T follicular helper cell (primary cell): ENCODE results near the gene RIN3.

Source experiments
- DNase-seq: peaks from one replicate; pipeline ENCODE4 v3.0.0-alpha.2; 2020; ENCODE audit warnings: low read depth

The RIN3 gene

GRCh38 chr14:92487513-92488133 lies 26.0 kb upstream of the RIN3 start:
- no peak for DNase-seq

- DNase-seq: no peak
These were observed 24.0 kb upstream of the RIN3 start for GRCh38 chr14:92489394-92490238.

DNA sequence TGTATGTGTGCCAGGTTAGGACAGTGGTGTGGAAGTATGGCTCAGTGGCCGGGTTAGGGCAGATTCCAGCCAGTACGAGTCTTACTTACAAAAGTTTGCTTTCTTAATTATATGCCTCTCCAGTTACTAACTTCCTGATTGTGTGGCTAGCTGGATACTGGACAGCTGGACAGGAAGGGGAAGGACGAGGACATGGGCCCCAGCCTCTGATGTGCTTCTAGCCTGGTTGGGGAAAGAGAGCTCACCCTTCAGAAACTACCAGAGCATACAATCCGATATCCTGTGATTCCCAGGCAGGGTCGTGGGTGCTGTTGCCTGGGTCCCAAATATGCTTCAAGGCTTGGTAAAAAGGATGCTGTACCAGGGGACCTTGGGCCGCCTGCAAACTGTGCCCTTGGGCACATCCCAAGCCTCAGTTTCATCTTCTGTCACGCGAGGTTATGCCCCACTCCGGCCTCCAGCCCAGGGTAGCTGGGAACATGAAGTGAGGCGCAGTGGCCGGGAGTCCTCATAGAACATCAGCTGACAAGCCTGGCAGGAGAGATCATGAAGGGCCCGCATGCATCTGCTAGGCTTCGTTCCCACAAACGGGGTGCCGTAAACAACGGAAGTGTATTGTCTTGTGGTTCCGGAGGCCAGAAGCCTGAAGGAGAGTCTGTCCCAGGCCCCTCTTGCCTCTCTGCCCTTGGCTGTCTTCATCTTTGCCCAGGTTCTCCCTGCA lies 23.2 kb upstream of the RIN3 start:
- DNase-seq: no peak

DNA sequence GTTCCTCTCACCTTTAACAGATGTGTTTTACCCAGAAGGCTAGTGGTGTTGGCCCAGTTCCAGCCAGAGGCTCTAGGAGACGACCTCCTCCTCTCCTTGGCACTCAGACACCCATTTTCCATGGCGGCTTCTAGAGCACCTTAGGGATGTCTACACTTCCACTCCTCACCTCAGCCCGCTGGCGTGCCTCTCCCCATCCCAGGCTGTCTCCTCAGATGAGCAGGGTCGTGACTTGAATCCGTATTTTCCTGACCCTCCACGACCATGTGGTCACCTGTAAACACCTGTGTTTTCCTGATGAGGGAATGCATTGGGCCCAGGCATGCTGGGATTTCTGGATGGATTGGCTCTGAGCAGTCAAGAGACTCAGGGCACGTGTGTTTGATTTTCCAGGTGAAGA lies 21.8 kb upstream of the RIN3 start:
- no peak for DNase-seq

DNA sequence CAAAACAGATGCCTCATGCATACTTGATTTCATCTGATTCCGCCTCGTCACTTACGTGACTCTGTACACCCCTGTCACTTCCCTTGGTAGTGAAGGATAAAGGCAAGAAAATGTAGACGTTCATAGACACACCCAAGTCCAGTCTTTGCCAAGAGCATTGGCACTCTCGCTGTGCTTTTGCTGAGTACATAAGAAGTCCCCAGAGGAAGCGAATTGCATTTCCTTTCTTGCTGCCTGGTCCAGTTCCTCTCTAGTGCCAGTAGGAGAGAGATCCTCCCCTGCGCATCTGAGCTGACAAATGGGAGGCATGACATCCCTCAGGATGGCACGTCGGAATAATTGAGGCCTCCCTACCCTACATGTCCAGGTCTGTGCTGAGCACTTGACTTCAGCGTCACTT lies 21.3 kb upstream of the RIN3 start:
- no peak for DNase-seq

- no peak for DNase-seq
These were observed 20.6 kb upstream of the RIN3 start for GRCh38 chr14:92493024-92493423.

- no peak for DNase-seq
These were observed 20.1 kb upstream of the RIN3 start for GRCh38 chr14:92493492-92493891.

DNA sequence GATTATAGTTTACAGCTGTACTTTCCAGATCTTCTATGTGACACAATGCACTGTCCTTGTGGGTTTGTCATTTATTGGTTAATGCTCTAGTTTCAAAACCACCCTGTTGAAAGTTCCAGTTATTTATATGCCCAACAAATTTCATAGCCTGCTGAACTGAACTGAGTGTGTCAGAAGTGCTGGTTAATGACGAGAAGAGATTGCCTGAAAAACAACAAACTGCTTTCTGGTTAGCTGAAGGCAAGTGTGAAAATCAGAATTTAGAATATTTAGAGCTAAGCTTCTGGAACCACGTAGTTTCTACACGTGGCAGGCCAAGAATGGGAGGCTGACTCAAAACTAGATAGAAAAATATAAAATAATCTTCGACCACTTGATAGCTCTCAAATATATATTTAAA lies 19.1 kb upstream of the RIN3 start:
- no peak for DNase-seq

- DNase-seq: no peak
These were observed 18.6 kb upstream of the RIN3 start for GRCh38 chr14:92495027-92495426.

DNA sequence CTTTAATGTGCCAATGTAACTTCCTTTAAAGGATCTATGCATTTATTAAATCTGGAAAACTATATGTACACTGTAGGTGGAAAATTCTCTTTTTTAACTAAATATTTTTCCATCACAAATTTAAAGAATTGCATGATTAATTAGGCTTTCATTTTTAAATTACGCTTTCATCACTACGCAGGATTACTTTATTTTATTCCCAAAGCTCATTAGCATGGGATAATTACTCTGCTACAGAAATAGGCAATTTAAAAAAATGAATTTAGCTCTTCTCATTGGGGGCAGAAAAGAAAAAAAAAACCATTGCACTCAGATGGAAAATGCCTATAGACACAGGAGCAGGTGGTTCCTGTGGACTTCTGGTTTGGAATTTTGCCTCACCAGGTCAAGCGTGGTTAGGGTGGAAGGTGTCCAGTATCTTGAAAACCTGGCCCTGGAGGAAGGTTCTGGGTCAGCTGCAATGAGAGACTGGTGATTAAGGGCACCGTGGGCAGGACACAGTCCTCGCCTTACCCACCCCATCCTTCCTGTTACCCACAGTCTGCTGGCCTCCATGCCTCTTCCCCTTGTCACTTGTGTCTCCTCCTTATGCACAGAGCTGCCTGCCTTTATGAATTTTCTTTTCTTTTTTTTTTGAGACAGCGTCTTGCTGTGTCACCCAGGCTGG lies 17.3 kb upstream of the RIN3 start:
- DNase-seq: no peak

- no peak for DNase-seq
These were observed 16.2 kb upstream of the RIN3 start for GRCh38 chr14:92497391-92497790.

- no peak for DNase-seq
These were observed 14.3 kb upstream of the RIN3 start for GRCh38 chr14:92499234-92499633.

- DNase-seq: no peak
These were observed 13.1 kb upstream of the RIN3 start for GRCh38 chr14:92500491-92500941.

GRCh38 chr14:92501891-92502351 lies 11.7 kb upstream of the RIN3 start:
- DNase-seq: no peak

- no peak for DNase-seq
These were observed 10.9 kb upstream of the RIN3 start for GRCh38 chr14:92502541-92503286.

- no peak for DNase-seq
These were observed 9.7 kb upstream of the RIN3 start for GRCh38 chr14:92503756-92504491.

DNA sequence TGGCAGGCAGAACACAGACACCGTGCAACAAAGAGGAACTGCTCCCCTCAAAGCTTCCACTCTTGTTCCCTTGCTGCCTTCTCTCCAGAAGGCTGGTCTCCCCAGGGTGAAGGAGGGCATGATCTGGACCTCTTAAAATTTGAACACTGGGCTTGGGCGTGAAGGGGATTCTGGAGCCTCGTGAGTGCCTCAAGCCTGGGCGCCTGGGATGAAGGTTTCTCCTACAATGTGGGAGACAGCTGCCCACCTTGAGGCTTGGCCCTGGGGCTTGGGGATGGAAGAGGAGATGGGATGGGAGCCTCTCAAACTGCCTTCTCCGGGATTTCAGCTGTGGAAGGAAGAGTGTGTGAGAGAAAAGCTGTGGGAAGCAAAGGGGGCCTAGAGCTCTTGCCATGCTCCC lies 7.8 kb upstream of the RIN3 start:
- no peak for DNase-seq

DNA sequence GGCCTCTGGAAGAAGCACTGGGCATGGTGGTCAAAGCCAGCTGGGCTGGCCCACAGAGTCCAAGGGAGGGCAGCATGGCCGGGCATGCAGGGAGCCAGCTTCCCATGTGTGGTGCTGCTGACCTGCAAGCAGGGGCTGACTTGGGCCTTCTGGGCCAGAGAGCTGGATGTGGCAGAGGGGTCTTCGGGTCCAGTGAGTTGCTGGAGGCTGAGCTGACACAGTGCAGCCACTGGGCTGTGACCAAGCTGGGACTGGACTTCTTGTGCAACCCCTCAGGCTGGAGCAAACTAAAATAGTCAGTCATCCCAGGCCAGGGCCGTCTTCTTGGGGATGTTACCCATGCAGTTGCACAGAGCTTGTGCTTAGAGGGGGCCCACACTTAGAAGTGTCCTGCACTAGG lies 7.3 kb upstream of the RIN3 start:
- DNase-seq: no peak

DNA sequence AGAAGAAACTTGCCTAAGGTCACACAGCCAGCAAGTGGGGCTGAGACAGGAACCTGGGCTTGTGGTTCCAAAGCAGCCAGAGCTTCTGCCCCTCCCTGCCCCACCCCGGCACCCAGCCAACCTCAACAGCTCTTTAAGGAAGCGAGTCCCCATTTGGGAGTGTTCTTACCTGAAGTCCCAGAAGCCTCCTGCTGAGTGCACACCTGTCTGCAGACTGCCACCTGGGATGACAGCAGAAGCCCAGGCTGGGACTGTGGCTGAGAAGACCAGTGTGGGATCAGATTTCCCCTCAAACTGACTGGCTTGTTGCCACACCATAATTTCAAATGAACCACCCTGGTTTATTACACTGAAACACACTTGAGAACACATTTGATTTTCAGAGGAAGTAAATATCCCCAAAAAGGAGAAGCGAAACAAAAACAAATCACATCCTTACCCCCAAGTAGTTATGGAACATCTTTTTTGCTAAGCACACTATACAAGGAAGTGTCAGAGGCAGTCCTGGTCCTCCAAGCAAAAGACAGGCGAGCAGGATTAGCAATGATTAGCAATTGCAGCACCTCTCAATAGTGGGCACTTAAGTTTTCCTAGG lies 6.3 kb upstream of the RIN3 start:
- no peak for DNase-seq

DNA sequence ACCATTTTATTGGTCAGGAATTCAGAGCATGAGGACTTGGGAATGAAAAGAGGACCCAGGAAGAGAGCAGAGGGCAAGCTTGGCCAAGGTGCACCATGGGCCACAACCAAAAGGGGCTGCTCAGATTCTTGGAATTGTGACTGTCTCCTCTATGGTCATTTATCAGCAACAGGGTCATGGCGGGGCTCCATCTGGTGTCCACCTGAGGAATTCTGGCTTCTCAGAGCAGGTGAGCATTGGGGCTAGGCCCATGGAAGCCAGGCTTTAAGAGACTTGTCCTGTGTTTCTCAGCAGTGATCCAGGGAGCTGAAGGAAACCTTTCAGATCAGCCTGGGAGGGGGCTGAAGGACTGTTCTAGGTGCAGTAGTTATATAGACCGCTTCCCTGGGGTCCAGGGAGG lies 2.6 kb upstream of the RIN3 start:
- DNase-seq: no peak
